IMR-90 (cell line): ENCODE measurements around the gene GBF1. TPM values are rescaled to one million over a fixed set of nuclear protein-coding genes. Genes with fewer than 3 reads are reported as not detected.

Experiments
- ATAC-seq: fragments of 200-7000 bp; cut with Tn5 transposase; 2 replicates; pipeline ENCODE4 v1.9.1; 2020; ENCODE audit warnings: low read depth, mild to moderate bottlenecking, moderate library complexity
- BruUV-seq: library from RNA; stranded (reverse); fragments of 400-500 nt; replicated peaks from 2 replicates; lab custom pipeline; 2021; lab: Mats Ljungman, UMichigan
- CTCF ChIA-PET: fragments of 300-600 bp; formaldehyde crosslinking; extraction: SDS; loops from one replicate; lab custom pipeline; 2021; ENCODE audit warnings: antibody characterized with exemption; lab: Yijun Ruan, JAX
- POLR2A ChIA-PET: fragments of 300-600 bp; sonication (Branson Sonifier 250); formaldehyde crosslinking; loops from one replicate; lab custom pipeline; 2022; ENCODE audit warnings: antibody characterized with exemption; ENCODE audit not compliant: unreplicated experiment; lab: Charles Lee
- DNase-seq: peaks from one replicate; pipeline ENCODE4 v3.0.0; 2013
- H2AFZ ChIP-seq: replicated peaks from 2 replicates; pipeline ENCODE3; 2013; ENCODE audit warnings: low read length, mild to moderate bottlenecking; ENCODE audit not compliant: poor library complexity
- H2AK5ac ChIP-seq: 2 replicates; pipeline ENCODE4 v1.6.1; 2013; ENCODE audit warnings: low read depth, low read length, inconsistent platforms
- H2AK9ac ChIP-seq: replicated peaks from 2 replicates; pipeline ENCODE3; 2013; ENCODE audit warnings: mild to moderate bottlenecking, low read depth, low read length, moderate library complexity; ENCODE audit not compliant: poor library complexity
- H2BK120ac ChIP-seq: 2 replicates; pipeline ENCODE4 v1.6.1; 2013; ENCODE audit warnings: low read depth, low read length, inconsistent platforms
- H2BK15ac ChIP-seq: 3 replicates; pipeline ENCODE4 v1.6.1; 2013; ENCODE audit warnings: low read depth, low read length, inconsistent platforms
- H2BK20ac ChIP-seq: 2 replicates; pipeline ENCODE4 v1.6.1; 2013; ENCODE audit warnings: low read depth, mild to moderate bottlenecking, inconsistent platforms, low read length, moderate library complexity
- H2BK5ac ChIP-seq: 2 replicates; pipeline ENCODE4 v1.6.1; 2013; ENCODE audit warnings: mild to moderate bottlenecking, low read depth, low read length, inconsistent platforms; ENCODE audit not compliant: poor library complexity, severe bottlenecking
- H3K14ac ChIP-seq: replicated peaks from 2 replicates; pipeline ENCODE4 v1.6.1; 2013; ENCODE audit warnings: low read depth, low read length, inconsistent platforms
- H3K18ac ChIP-seq: 2 replicates; pipeline ENCODE4 v1.6.1; 2013; ENCODE audit warnings: low read depth, low read length, control low read depth
- H3K23ac ChIP-seq: 2 replicates; pipeline ENCODE4 v1.6.1; 2013; ENCODE audit warnings: low read depth, low read length, inconsistent platforms
- H3K27ac ChIP-seq: 2 replicates; pipeline ENCODE4 v1.5.1; 2013; ENCODE audit warnings: mild to moderate bottlenecking, control low read depth, low read length; ENCODE audit not compliant: insufficient read depth
- H3K27me3 ChIP-seq: 2 replicates; pipeline ENCODE4 v1.6.1; 2013; ENCODE audit warnings: low read length; ENCODE audit not compliant: control insufficient read depth, insufficient read depth
- H3K36me3 ChIP-seq: 2 replicates; pipeline ENCODE4 v1.6.1; 2013; ENCODE audit warnings: low read length, mixed read lengths; ENCODE audit not compliant: control insufficient read depth, insufficient read depth
- H3K4ac ChIP-seq: 2 replicates; pipeline ENCODE4 v1.6.1; 2013; ENCODE audit warnings: low read depth, low read length, inconsistent platforms
- H3K4me1 ChIP-seq: 2 replicates; pipeline ENCODE4 v1.6.1; 2013; ENCODE audit warnings: low read length, mixed read lengths; ENCODE audit not compliant: control insufficient read depth, insufficient read depth
- H3K4me2 ChIP-seq: 2 replicates; pipeline ENCODE4 v1.6.1; 2013; ENCODE audit warnings: low read depth, mild to moderate bottlenecking, control low read depth, low read length, moderate library complexity
- H3K4me3 ChIP-seq: 2 replicates; pipeline ENCODE4 v1.5.1; 2013; ENCODE audit warnings: low read depth, mild to moderate bottlenecking, control low read depth, low read length, moderate library complexity; ENCODE audit not compliant: insufficient read depth
- H3K56ac ChIP-seq: 2 replicates; pipeline ENCODE4 v1.6.1; 2013; ENCODE audit warnings: low read length, inconsistent platforms; ENCODE audit not compliant: insufficient read depth; ENCODE audit errors: extremely low read depth
- H3K79me1 ChIP-seq, 2 experiments: 2 replicates each; pipeline ENCODE4 v1.6.1; 2013; ENCODE audit warnings: low read length in 2 of 2, inconsistent platforms in 1 of 2, low read depth in 1 of 2
- H3K9ac ChIP-seq: 2 replicates; pipeline ENCODE4 v1.6.1; 2013; ENCODE audit warnings: low read depth, low read length, control low read depth
- H3K9me1 ChIP-seq: 2 replicates; pipeline ENCODE4 v1.6.1; 2013; ENCODE audit warnings: low read length, inconsistent platforms; ENCODE audit not compliant: insufficient read depth
- H3K9me3 ChIP-seq: 2 replicates; pipeline ENCODE4 v1.6.1; 2013; ENCODE audit warnings: low read length; ENCODE audit not compliant: control insufficient read depth, insufficient read depth
- H4K20me1 ChIP-seq: 2 replicates; pipeline ENCODE4 v1.6.1; 2013; ENCODE audit warnings: low read length, inconsistent platforms; ENCODE audit not compliant: insufficient read depth
- H4K5ac ChIP-seq: 2 replicates; pipeline ENCODE4 v1.6.1; 2013; ENCODE audit warnings: mild to moderate bottlenecking, low read depth, low read length, control low read depth
- H4K8ac ChIP-seq, 2 experiments: 2 replicates each; pipeline ENCODE4 v1.6.1; 2013; ENCODE audit warnings: low read depth in 2 of 2, low read length in 2 of 2, control low read depth in 1 of 2, inconsistent platforms in 1 of 2
- H4K91ac ChIP-seq: 2 replicates; pipeline ENCODE4 v1.6.1; 2013; ENCODE audit warnings: low read depth, low read length, inconsistent platforms; ENCODE audit not compliant: insufficient read depth
- CEBPB ChIP-seq: IDR thresholded peaks from 2 replicates; pipeline ENCODE4 v1.6.1; 2012; ENCODE audit warnings: low read depth, low read length, improper control_type of control experiment
- SMC3 ChIP-seq: fragments of 150-350 bp; IDR thresholded peaks from 2 replicates; pipeline ENCODE4 v1.6.1; 2016; ENCODE audit warnings: low read depth, mild to moderate bottlenecking, antibody characterized with exemption, low read length, moderate library complexity
- dilution Hi-C: fragments of 300-500 bp; cut with HindIII; formaldehyde crosslinking; loops from one replicate; pipeline ENCODE4 v1.14.3; 2018; ENCODE audit warnings: low sequenced_read_pairs; ENCODE audit not compliant: unreplicated experiment
- in situ Hi-C: fragments of 300-500 bp; cut with MboI; formaldehyde crosslinking; loops from 3 replicates; pipeline ENCODE4 v1.14.3; 2019; ENCODE audit warnings: low sequenced_read_pairs, inconsistent platforms, mixed read lengths
- intact Hi-C: fragments of 100-400 bp; cut with micrococcal nuclease; formaldehyde crosslinking; loops from 2 replicates; pipeline ENCODE4 v1.10.0; 2022
- polyA plus RNA-seq, 3 experiments: library from polyadenylated mRNA; depleted of rRNA; stranded (reverse); fragments of >200 nt; gene quantifications; 2 replicates each; pipeline ENCODE4 v1.2.3, GENCODE V29; 2012; ENCODE audit warnings: low replicate concordance in 1 of 3
- total RNA-seq: library from RNA; depleted of rRNA; stranded (reverse); fragments of >200 nt; gene quantifications from 2 replicates; pipeline ENCODE4 v1.2.3, GENCODE V29; 2012

The GBF1 gene
- total and polyA plus RNA-seq, 2 of the 4 experiments (the other 2 are of a cell fraction): 38.7 to 40.1 TPM

DNA sequence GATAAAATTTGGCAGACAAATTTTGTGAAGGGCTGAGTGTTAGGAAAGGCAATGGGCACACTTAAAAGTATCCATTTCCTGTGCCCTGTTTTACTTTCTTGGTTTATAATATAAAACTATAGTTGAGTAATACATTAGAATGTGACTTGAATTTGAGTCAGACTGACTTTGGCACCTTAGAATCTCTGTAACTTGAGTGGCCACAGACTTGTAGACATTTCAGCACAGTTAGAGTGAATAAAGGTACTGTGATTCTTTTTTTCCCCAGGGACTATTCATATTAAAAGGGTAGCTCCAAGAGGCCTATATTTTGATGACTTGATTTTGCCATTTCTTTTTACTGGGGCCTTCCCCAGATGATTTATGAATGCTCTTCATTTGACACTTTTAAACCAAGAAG, 22.4 kb downstream of the GBF1 start:
- intact Hi-C loops (loop anchor here (2.0 kb wide), 1 partner anchor 21 kb away; no protein-coding TSS in a partner anchor), in situ Hi-C loops (no loop called here), dilution Hi-C loops (no loop called here)
- H3K27ac ChIP-seq: no peak overlapping the region; the same call in 1 of the 2 replicates
- no peak overlapping the region for H2AK5ac ChIP-seq
- no peak overlapping the region for H3K23ac ChIP-seq
- H3K56ac ChIP-seq: no peak overlapping the region
- H2BK120ac ChIP-seq: no peak overlapping the region
- H3K4ac ChIP-seq: no peak overlapping the region
- no peak overlapping the region for H3K4me3 ChIP-seq
- no peaks in the 10 kb centered on the region for H3K27me3 ChIP-seq
- no peak overlapping the region for H4K91ac ChIP-seq
- no peak overlapping the region for H4K8ac ChIP-seq
- peaks cover 18% of the 10 kb centered on the region for H3K4me1 ChIP-seq
- no peaks in the 10 kb centered on the region for H3K9me3 ChIP-seq
- H2AFZ ChIP-seq: no peak overlapping the region
- peaks cover 77% of the 10 kb centered on the region for H4K20me1 ChIP-seq
- peak; percentile 83 for DNase-seq
- no peak overlapping the region for H3K18ac ChIP-seq
- H2BK20ac ChIP-seq: no peak overlapping the region
- H3K4me2 ChIP-seq: peak overlapping the region; percentile 40; the same call in 1 of the 2 replicates
- H2BK5ac ChIP-seq: peak overlapping the region; percentile 36
- POLR2A ChIA-PET: no interaction called here
- no peak overlapping the region for H2AK9ac ChIP-seq
- H3K79me1 ChIP-seq: peaks cover 28 to 75% of the 10 kb centered on the region in 2 experiments
- no peak overlapping the region for H4K5ac ChIP-seq
- H2BK15ac ChIP-seq: no peak overlapping the region
- peaks cover 7% of the 10 kb centered on the region; the same call in 1 of the 2 replicates for H3K36me3 ChIP-seq
- no TSS peak for BruUV-seq
- no peak overlapping the region for H3K9ac ChIP-seq
- CTCF ChIA-PET: interaction anchor here (0.7 kb wide), 1 partner anchor 85 kb away, joined by 3 read pairs; no protein-coding TSS in a partner anchor
- peak; percentile 68 for ATAC-seq
- H3K9me1 ChIP-seq: peaks cover 35% of the 10 kb centered on the region
- H3K14ac ChIP-seq: no peak overlapping the region
- TF ChIP-seq CEBPB: peak; percentile 78; the same call in 1 of the 2 replicates
- TF ChIP-seq SMC3: no peak
